AG04449 (cell line): ENCODE results near the gene KCNJ9.

Experiments used
- CTCF ChIA-PET: fragments of 350-600 bp; formaldehyde crosslinking; extraction: SDS; loops from one replicate; lab custom pipeline; 2021; ENCODE audit warnings: antibody characterized with exemption; lab: Yijun Ruan, JAX
- POLR2A ChIA-PET: fragments of 400-600, 350-600 bp; formaldehyde crosslinking; extraction: SDS; loops from one replicate; lab custom pipeline; 2020; ENCODE audit warnings: antibody characterized with exemption, inconsistent platforms; lab: Yijun Ruan, JAX
- DNase-seq: peaks from one replicate; pipeline ENCODE4 v3.0.0-alpha.2; 2010; ENCODE audit warnings: low read depth, low spot score
- H3K4me3 ChIP-seq: 2 replicates; pipeline ENCODE4 v1.5.1; 2011; ENCODE audit warnings: low read depth, mild to moderate bottlenecking, control low read depth, low read length
- TF ChIP-seq, protein P1 (sequence below): IDR thresholded peaks from one replicate; pipeline ENCODE4 v1.5.1; 2011; ENCODE audit warnings: mild to moderate bottlenecking, moderate library complexity, low read length, control low read depth, inconsistent platforms; ENCODE audit not compliant: insufficient read depth; ENCODE audit errors: missing control alignments

KCNJ9 gene

GRCh38 chr1:160053548-160054365 lies 27.6 kb upstream of the KCNJ9 start:
- ChIA-PET POLR2A (no interaction called here), CTCF (interaction anchor here (1.3 to 3.3 kb wide), 6 partner anchors 8 to 32 kb away, joined by 3 to 14 read pairs (median 7); no protein-coding TSS in a partner anchor)
- DNase-seq = no peak
- H3K4me3 ChIP-seq = no peak overlapping the region
- TF ChIP-seq, protein P1, sequence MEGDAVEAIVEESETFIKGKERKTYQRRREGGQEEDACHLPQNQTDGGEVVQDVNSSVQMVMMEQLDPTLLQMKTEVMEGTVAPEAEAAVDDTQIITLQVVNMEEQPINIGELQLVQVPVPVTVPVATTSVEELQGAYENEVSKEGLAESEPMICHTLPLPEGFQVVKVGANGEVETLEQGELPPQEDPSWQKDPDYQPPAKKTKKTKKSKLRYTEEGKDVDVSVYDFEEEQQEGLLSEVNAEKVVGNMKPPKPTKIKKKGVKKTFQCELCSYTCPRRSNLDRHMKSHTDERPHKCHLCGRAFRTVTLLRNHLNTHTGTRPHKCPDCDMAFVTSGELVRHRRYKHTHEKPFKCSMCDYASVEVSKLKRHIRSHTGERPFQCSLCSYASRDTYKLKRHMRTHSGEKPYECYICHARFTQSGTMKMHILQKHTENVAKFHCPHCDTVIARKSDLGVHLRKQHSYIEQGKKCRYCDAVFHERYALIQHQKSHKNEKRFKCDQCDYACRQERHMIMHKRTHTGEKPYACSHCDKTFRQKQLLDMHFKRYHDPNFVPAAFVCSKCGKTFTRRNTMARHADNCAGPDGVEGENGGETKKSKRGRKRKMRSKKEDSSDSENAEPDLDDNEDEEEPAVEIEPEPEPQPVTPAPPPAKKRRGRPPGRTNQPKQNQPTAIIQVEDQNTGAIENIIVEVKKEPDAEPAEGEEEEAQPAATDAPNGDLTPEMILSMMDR = no peak

GRCh38 chr1:160056648-160057169 lies 24.6 kb upstream of the KCNJ9 start:
- no peak for DNase-seq
- ChIA-PET POLR2A (no interaction called here), CTCF (interaction anchor here (0.7 to 10.0 kb wide), 5 partner anchors 8 to 320 kb away, joined by 3 to 58 read pairs (median 3); no protein-coding TSS in a partner anchor)
- H3K4me3 ChIP-seq = no peak overlapping the region
- TF ChIP-seq, protein P1 = no peak

GRCh38 chr1:160058087-160058486 lies 23.3 kb upstream of the KCNJ9 start:
- ChIA-PET CTCF (interaction anchor here (0.7 to 10.0 kb wide), 14 partner anchors 8 to 319 kb away, joined by 3 to 58 read pairs (median 4); partner anchors contain the start of gene PEX19), POLR2A (no interaction called here)
- no peak overlapping the region for H3K4me3 ChIP-seq
- DNase-seq = no peak
- TF ChIP-seq, protein P1 = peak; percentile 24

DNA sequence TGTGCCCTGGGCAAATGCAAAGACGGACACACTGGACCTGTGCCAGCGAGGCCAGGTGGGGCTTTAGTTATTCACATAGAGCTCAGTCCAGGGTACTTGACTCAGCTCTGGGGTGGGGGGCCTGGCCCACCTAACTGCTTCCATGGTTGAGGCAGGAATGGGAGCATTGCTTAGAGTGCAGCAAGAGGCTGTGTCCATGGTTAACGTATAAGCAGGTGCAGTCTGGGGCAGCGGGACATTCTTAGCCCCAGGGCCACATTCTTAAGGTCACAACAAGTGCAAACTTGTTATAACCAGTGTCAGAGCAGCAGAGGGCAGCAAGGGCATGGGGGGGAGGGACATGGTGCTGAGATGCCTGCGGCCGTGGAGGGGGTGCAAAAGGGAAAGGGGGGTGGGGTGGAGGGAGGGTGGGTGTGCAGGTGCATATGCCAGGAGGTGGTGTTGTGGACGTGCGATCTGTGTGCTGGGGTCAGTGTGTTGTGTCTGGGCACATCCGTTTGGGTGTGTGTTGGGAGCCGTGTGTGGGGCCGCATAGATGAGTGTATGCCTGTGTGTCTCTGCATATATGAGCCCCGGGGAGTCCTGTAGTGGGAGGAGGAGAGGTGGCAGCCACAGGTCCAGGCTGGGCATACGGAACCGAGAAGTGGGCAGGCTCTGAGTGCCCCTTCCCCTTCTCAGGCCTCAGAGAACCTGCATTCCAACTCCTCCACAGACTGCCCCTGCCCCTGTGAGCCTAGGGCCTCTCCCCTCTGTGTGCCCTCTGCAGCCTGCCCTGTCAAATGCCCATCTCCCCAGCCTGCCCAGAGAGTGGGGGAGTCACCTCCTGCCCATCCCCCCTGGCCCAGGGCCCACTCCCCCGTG lies 19.7 kb upstream of the KCNJ9 start:
- H3K4me3 ChIP-seq = no peak overlapping the region
- no peak for DNase-seq
- TF ChIP-seq, protein P1 = no peak
- ChIA-PET POLR2A (no interaction called here), CTCF (interaction anchor here (3.1 to 10.0 kb wide), 3 partner anchors 15 to 25 kb away, joined by 21 to 58 read pairs (median 43); no protein-coding TSS in a partner anchor)

GRCh38 chr1:160062230-160062532 lies 19.2 kb upstream of the KCNJ9 start:
- DNase-seq = no peak
- TF ChIP-seq, protein P1 = no peak
- CTCF ChIA-PET = interaction anchor here (3.1 to 10.0 kb wide), 2 partner anchors 16 to 24 kb away, joined by 21 to 58 read pairs; no protein-coding TSS in a partner anchor
- H3K4me3 ChIP-seq = no peak overlapping the region
- POLR2A ChIA-PET = no interaction called here
